Muscle of back (tissue), 13 donors: ENCODE results near the gene ATP6AP1. TPM values are rescaled to one million over a fixed set of nuclear protein-coding genes. Genes with fewer than 3 reads are reported as not detected.
A peak's percentile ranks its signal among the peaks of the same experiment; 100 is the strongest.
"Not testable (repeated sequence)": the region's sequence is repeated elsewhere in the genome, so short reads cannot be mapped to it uniquely, and the experiment has no call there.

Experiments
- DNase-seq, 3 donors: peaks; one replicate each; pipeline versions ENCODE4 v3.0.0 to v3.0.0-alpha.2; 2013
- long read RNA-seq, 9 donors: transcript quantifications; one replicate each; lab custom pipeline, GENCODE V29; 2026
- polyA plus RNA-seq, 10 donors: library from polyadenylated mRNA; unstranded; fragments of 120-200 nt; gene quantifications; one replicate each; pipeline ENCODE4 v1.2.1, GENCODE V29; 2013; ENCODE audit not compliant: insufficient read length in 10 of 10

Gene ATP6AP1
- polyA plus RNA-seq: 10 to 100 TPM; 52.3 to 72.3 (median 59.8) TPM
- long read RNA-seq, donor 1, transcript ATP6AP1-201 (10 exons, 2,099 nt): major isoform, 13 of 32 reads
- long read RNA-seq, donor 1, partial matches to known transcripts: 19 of 32 reads
- long read RNA-seq, donor 1, other reads (novel, unspliced or antisense): 0 of 32 reads
- long read RNA-seq, donor 2, transcript ATP6AP1-201 (10 exons, 2,099 nt): major isoform, 15 of 15 reads
- long read RNA-seq, donor 2, partial matches to known transcripts: 0 of 15 reads
- long read RNA-seq, donor 2, other reads (novel, unspliced or antisense): 0 of 15 reads
- long read RNA-seq, donor 3: 0 reads
- long read RNA-seq, donor 4, transcript ATP6AP1-201 (10 exons, 2,099 nt): major isoform, 11 of 19 reads
- long read RNA-seq, donor 4, partial matches to known transcripts: 7 of 19 reads
- long read RNA-seq, donor 4, other reads (novel, unspliced or antisense): 0 of 19 reads
- long read RNA-seq, donor 5, transcript ATP6AP1-201 (10 exons, 2,099 nt): major isoform, 22 of 39 reads
- long read RNA-seq, donor 5, partial matches to known transcripts: 16 of 39 reads
- long read RNA-seq, donor 5, other reads (novel, unspliced or antisense): 0 of 39 reads
- long read RNA-seq, donor 6, transcript ATP6AP1-201 (10 exons, 2,099 nt): major isoform, 16 of 16 reads
- long read RNA-seq, donor 6, partial matches to known transcripts: 0 of 16 reads
- long read RNA-seq, donor 6, other reads (novel, unspliced or antisense): 0 of 16 reads
- long read RNA-seq, donor 7, transcript ATP6AP1-201 (10 exons, 2,099 nt): major isoform, 18 of 18 reads
- long read RNA-seq, donor 7, partial matches to known transcripts: 0 of 18 reads
- long read RNA-seq, donor 7, other reads (novel, unspliced or antisense): 0 of 18 reads
- long read RNA-seq, donor 8, transcript ATP6AP1-201 (10 exons, 2,099 nt): major isoform, 11 of 11 reads
- long read RNA-seq, donor 8, partial matches to known transcripts: 0 of 11 reads
- long read RNA-seq, donor 8, other reads (novel, unspliced or antisense): 0 of 11 reads
- long read RNA-seq, donor 9, transcript ATP6AP1-201 (10 exons, 2,099 nt): major isoform, 5 of 5 reads
- long read RNA-seq, donor 9, partial matches to known transcripts: 0 of 5 reads
- long read RNA-seq, donor 9, other reads (novel, unspliced or antisense): 0 of 5 reads

- peak; percentile 91 to 96 (median 93) for DNase-seq
Measured at GRCh38 chrX:154428176-154429171, at the start of gene ATP6AP1. Gene ATP6AP1, plus strand, starts transcription at chrX:154428677. Its CDS starts 16 bp downstream, at chrX:154428693.

GRCh38 chrX:154378799-154379568 is 49.5 kb upstream of the ATP6AP1 start, which contains the start of gene EMD:
Gene EMD, plus strand, starts transcription at chrX:154379295. Its CDS starts 190 bp downstream, at chrX:154379485.
- DNase-seq: peak; percentile 96 to 98 (median 97)

- DNase-seq: no peak
Measured at GRCh38 chrX:154379569-154379951, 48.9 kb upstream of the ATP6AP1 start.

DNA sequence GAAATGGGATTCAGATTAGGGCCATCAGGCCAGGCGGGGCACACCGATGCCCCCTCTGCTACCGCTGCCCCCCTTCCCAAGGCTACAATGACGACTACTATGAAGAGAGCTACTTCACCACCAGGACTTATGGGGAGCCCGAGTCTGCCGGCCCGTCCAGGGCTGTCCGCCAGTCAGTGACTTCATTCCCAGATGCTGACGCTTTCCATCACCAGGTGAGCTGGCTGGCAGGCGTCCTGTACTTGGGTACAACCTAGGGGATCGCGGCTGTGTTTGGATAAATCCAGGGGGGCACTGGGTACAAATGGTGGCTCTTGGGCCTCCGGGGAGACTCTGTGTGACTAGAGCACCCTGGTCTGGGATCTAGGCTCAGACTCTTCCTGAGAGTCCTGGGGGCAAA is 48.3 kb upstream of the ATP6AP1 start:
- no peak for DNase-seq

DNA sequence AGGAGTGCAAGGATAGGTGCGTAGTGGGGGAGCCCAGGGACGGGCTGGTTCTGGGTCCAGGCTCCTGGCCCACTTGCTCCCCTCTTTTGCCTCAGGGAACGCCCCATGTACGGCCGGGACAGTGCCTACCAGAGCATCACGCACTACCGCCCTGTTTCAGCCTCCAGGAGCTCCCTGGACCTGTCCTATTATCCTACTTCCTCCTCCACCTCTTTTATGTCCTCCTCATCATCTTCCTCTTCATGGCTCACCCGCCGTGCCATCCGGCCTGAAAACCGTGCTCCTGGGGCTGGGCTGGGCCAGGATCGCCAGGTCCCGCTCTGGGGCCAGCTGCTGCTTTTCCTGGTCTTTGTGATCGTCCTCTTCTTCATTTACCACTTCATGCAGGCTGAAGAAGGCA is 47.7 kb upstream of the ATP6AP1 start:
- DNase-seq: no peak

DNA sequence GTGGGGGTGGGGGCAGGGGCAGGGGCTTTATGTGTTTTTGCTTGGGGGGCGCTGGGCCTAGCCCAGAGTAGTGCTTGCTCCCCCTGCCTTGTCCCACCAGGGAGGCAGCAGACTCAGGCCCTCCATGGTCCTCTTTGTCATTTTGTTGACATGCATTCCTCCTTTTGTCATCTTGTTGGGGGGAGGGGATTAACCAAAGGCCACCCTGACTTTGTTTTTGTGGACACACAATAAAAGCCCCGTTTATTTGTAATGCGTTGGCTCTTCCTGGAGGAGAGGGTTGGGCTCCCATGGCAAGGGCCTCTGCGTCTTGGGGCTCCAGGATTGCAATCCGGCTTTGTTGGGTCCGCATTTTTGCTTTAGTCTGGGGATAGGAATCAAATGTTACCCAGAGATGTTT is 47.2 kb upstream of the ATP6AP1 start:
- no peak for DNase-seq

DNA sequence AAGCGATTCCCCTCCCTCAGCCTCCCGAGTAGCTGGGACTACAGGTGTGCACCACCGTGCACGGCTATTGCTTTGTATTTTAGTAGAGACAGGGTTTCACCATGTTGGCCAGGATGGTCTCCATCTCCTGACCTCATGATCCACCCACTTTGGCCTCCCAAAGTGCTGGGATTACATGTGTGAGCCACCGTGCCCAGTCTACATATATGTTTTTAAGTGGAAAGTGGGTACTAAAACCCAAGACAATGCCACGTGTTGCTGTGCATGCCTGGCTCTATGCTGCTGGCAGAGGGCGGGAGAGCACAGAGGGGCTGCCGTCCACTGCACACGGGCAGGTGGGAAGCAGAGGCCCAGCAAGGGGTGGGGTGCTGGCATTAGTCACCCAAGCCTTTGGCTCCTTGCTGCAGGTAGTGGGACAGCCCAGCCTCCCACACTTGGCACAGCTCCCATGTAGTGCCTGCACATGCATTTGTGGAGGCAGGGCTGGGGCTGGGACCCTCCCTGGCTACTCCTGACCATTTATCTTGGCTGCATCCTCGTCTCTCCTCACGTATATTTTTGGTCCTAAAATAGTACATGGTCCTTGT is 45.9 kb upstream of the ATP6AP1 start:
- no peak for DNase-seq

GRCh38 chrX:154383359-154384283 is 44.9 kb upstream of the ATP6AP1 start:
- DNase-seq: no peak

GRCh38 chrX:154384284-154384892 is 44.1 kb upstream of the ATP6AP1 start:
- DNase-seq: no peak

DNA sequence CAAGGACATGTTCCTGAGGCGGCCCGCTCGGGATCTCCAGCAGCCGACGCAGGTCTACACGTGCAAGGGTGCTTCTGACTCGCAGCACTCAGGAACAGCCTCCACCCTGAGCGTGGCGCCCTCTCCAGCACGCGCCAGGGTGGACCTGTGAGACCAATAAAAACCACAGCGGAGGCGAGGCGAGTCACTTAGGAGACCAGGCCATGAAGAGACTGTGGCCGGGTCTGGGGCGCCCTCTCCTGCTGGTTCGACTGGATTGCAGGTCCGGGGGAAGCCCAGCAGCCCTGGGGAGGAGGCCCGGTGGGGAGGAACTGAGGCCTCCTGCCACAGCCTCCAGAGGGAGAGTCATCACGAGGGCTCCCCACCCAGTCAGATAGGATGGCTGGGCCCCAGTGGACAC is 40.4 kb upstream of the ATP6AP1 start:
- DNase-seq: not testable (repeated sequence)

DNA sequence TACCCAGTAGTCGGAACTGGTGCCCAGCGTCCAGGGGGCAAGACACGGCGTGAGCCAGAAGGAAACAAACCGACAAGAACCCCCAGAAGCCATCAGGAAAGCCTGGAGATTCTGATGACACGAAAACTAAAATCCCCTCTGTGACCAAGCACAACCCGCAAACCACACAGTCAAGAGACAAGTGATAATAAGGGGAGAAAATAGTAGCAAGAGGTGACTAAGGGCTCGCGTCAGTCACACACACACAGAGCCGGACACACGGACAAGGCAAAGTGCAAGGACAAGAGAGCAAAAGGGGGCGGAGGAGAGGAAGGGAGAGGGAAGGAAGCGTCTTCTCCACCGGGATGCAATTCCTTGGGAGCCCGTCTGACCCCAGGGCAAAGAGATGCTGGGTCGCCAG is 39.8 kb upstream of the ATP6AP1 start:
- DNase-seq: not testable (repeated sequence)

GRCh38 chrX:154389812-154390747 is 38.4 kb upstream of the ATP6AP1 start:
- DNase-seq: not testable (repeated sequence)

DNA sequence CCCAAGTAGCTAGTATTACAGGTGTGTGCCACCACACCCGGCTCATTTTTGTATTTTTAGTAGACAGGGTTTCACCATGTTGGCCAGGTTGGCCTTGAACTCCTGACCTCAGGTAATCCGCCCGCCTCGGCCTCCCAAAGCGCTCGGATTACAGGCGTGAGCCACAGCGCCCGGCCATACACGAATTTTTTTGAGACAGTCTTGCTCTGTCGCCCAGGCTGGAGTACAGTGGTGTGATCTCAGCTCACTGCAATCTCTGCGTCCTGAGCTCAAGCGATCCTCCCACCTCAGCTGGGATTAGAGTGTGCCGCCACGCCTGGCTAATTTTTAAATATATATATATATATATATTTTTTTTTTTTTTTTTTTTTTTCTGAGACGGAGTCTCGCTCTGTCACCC is 32.1 kb upstream of the ATP6AP1 start:
- DNase-seq: not testable (repeated sequence)

DNA sequence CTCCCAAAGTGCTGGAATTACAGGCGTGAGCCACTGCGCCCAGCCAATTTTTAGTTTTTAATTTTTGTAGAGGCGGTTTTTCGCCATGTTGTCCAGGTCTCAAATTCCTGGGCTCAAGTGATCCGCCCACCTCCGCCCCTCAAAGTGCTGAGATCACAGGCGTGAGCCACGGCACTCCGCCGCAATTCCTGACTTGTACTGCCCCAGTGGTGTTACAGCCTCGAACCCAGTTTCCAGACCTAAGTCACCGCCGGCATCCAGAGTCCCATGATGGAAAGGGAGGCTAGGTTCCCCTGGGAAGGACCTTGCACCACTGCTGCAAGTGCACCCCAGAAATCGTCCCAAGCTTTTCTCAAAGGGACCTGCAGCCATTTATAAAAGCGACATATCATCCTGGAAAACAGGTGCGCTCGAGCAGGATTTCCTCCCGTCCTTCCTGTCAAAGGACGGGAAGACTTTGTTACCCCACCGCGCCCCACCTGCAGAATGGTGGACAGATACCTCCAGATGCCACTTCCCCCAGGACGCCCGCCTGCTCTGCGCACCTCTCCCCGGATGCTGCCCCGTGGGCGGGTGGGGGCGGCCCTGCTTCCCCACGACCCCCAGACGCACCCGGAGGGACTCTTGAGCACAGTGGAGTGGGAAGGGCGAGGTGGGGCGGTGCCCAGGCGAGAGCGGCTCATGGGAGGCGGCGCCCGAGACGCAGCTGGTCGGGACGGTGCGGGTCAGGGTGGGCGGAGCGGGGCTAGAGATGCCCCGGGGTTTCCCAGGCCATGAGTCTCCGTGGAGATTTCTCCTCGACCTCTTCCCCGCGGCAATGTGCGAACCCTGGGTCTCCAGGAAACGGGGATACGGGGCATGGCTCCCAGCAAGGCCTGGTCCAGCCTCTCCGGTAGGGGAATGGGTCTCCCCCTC is 31.2 kb upstream of the ATP6AP1 start:
- DNase-seq: peak; percentile 57 to 88 (median 73)

- DNase-seq: peak; percentile 95 to 97 (median 96)
Measured at GRCh38 chrX:154397888-154398667, 30.4 kb upstream of the ATP6AP1 start, which contains the start of gene RPL10. Gene RPL10, plus strand, starts transcription at chrX:154398377. Its CDS starts 143 bp downstream, at chrX:154398520.
